GM19397 (cell line): ENCODE results near the gene CACNA1G.

Experiments
- ATAC-seq: cut with Tn5 transposase; IDR thresholded peaks from one replicate; pipeline ENCODE4 v1.9.1; 2021; ENCODE audit warnings: mild to moderate bottlenecking, moderate library complexity; ENCODE audit not compliant: unreplicated experiment

CACNA1G gene

GRCh38 chr17:50547035-50547735, 13.3 kb upstream of the CACNA1G start, which contains the start of gene SPATA20:
Gene SPATA20, plus strand, starts transcription at chr17:50547174. Its CDS starts 35 bp downstream, at chr17:50547209.
- ATAC-seq = peak; percentile 69

GRCh38 chr17:50547736-50548083, 12.8 kb upstream of the CACNA1G start:
- ATAC-seq = no peak

- ATAC-seq = no peak
These were observed 11.7 kb upstream of the CACNA1G start for GRCh38 chr17:50548831-50549230.

GRCh38 chr17:50549256-50549941, 11.1 kb upstream of the CACNA1G start:
- no peak for ATAC-seq

GRCh38 chr17:50549969-50550368, 10.5 kb upstream of the CACNA1G start:
- no peak for ATAC-seq

GRCh38 chr17:50550661-50551432, 9.7 kb upstream of the CACNA1G start:
- ATAC-seq = no peak

- no peak for ATAC-seq
These were observed 9.1 kb upstream of the CACNA1G start for GRCh38 chr17:50551433-50551815.

- ATAC-seq = no peak
These were observed 8.6 kb upstream of the CACNA1G start for GRCh38 chr17:50551884-50552283.

- ATAC-seq = no peak
These were observed 6.3 kb upstream of the CACNA1G start for GRCh38 chr17:50554201-50554600.

GRCh38 chr17:50556803-50557202, 3.7 kb upstream of the CACNA1G start:
- ATAC-seq = no peak

GRCh38 chr17:50557630-50558029, 2.9 kb upstream of the CACNA1G start:
- ATAC-seq = no peak

GRCh38 chr17:50558091-50558490, 2.4 kb upstream of the CACNA1G start:
- no peak for ATAC-seq

- ATAC-seq = no peak
These were observed 2.0 kb upstream of the CACNA1G start for GRCh38 chr17:50558581-50558940.

- no peak for ATAC-seq
These were observed 1.4 kb upstream of the CACNA1G start for GRCh38 chr17:50558941-50559614.

- ATAC-seq = no peak
These were observed 786 bp upstream of the CACNA1G start for GRCh38 chr17:50559674-50560184.

GRCh38 chr17:50560931-50561745, 623 bp downstream of the CACNA1G start:
- ATAC-seq = peak; percentile 5

- no peak for ATAC-seq
These were observed 1.2 kb downstream of the CACNA1G start for GRCh38 chr17:50561746-50562141.

GRCh38 chr17:50562242-50563091, 2.0 kb downstream of the CACNA1G start:
- ATAC-seq = no peak

GRCh38 chr17:50563092-50563511, 2.6 kb downstream of the CACNA1G start:
- no peak for ATAC-seq
